GM12892 (cell line): Measurements from ENCODE around the gene R3HDM1.

ENCODE experiments used
- POLR2A ChIP-seq: IDR thresholded peaks from 2 replicates; pipeline ENCODE4 v1.6.1; 2011; ENCODE audit warnings: low read depth, low read length, control low read depth
- POLR2AphosphoS5 ChIP-seq: IDR thresholded peaks from 2 replicates; pipeline ENCODE4 v1.6.1; 2011; ENCODE audit warnings: low read depth, low read length, control low read depth
- TAF1 ChIP-seq: IDR thresholded peaks from 2 replicates; pipeline ENCODE4 v1.6.1; 2011; ENCODE audit warnings: low read depth, mild to moderate bottlenecking, control low read depth, low read length, borderline replicate concordance

- TF ChIP-seq POLR2AphosphoS5 (no peak), POLR2A (no peak), TAF1 (no peak)
These were observed 15.2 kb downstream of the R3HDM1 start for GRCh38 chr2:135546436-135546835.
